PC-3 (cell line): ENCODE measurements around the gene PPIL4. TPM values are rescaled to one million over a fixed set of nuclear protein-coding genes. Genes with fewer than 3 reads are reported as not detected.

ENCODE experiments used
- ATAC-seq: fragments of 200-7000 bp; cut with Tn5 transposase; 2 replicates; pipeline ENCODE4 v1.9.1; 2020; ENCODE audit warnings: mild to moderate bottlenecking, moderate library complexity
- BruUV-seq: library from RNA; stranded (reverse); fragments of 400-500 nt; replicated peaks from 2 replicates; lab custom pipeline; 2021; lab: Mats Ljungman, UMichigan
- CTCF ChIA-PET: fragments of 300-600 bp; sonication (Branson Sonifier 250); formaldehyde crosslinking; loops from one replicate; lab custom pipeline; 2022; ENCODE audit warnings: antibody characterized with exemption; lab: Charles Lee
- POLR2A ChIA-PET: fragments of 300-600 bp; sonication (Branson Sonifier 250); formaldehyde crosslinking; loops from one replicate; lab custom pipeline; 2022; ENCODE audit warnings: antibody characterized with exemption; ENCODE audit not compliant: unreplicated experiment; lab: Charles Lee
- DNase-seq: peaks from one replicate; pipeline ENCODE4 v3.0.0-alpha.2; 2015
- H2AFZ ChIP-seq: fragments of 300-600 bp; sonication (generic); 2 replicates; pipeline ENCODE4 v1.6.0; 2016; ENCODE audit warnings: antibody characterized with exemption, low read length
- H3F3A ChIP-seq: fragments of 300-600 bp; sonication (generic); one replicate; pipeline ENCODE4 v1.6.0; 2017; ENCODE audit warnings: antibody characterized with exemption, low read length, control low read depth, mild to moderate bottlenecking; ENCODE audit not compliant: unreplicated experiment
- H3K27ac ChIP-seq: fragments of 300-600 bp; sonication (generic); 2 replicates; pipeline ENCODE4 v1.5.1; 2016; ENCODE audit warnings: mild to moderate bottlenecking, low read length
- H3K27me3 ChIP-seq: fragments of 300-600 bp; sonication (generic); 2 replicates; pipeline ENCODE4 v1.6.1; 2016; ENCODE audit warnings: low read length, mixed read lengths
- H3K36me3 ChIP-seq: fragments of 300-600 bp; sonication (generic); 2 replicates; pipeline ENCODE4 v1.6.1; 2016; ENCODE audit warnings: low read depth, mixed run types, low read length, mixed read lengths
- H3K4me1 ChIP-seq: fragments of 300-600 bp; sonication (generic); 2 replicates; pipeline ENCODE4 v1.5.1; 2016; ENCODE audit warnings: low read length; ENCODE audit not compliant: insufficient read depth
- H3K4me2 ChIP-seq: fragments of 300-600 bp; sonication (generic); 2 replicates; pipeline ENCODE4 v1.6.0; 2016; ENCODE audit warnings: low read length
- H3K4me3 ChIP-seq: fragments of 300-600 bp; sonication (generic); 2 replicates; pipeline ENCODE4 v1.5.1; 2016; ENCODE audit warnings: mild to moderate bottlenecking, low read length, mixed read lengths
- H3K79me2 ChIP-seq: fragments of 300-600 bp; sonication (generic); 2 replicates; pipeline ENCODE4 v1.6.1; 2017; ENCODE audit warnings: low read length, mixed read lengths
- H3K9ac ChIP-seq: fragments of 300-600 bp; sonication (generic); 2 replicates; pipeline ENCODE4 v1.6.0; 2016; ENCODE audit warnings: mild to moderate bottlenecking, low read length
- H3K9me2 ChIP-seq: fragments of 300-600 bp; sonication (generic); replicated peaks from 2 replicates; pipeline ENCODE4 v1.6.1; 2016; ENCODE audit warnings: mixed run types, low read length, mixed read lengths
- H3K9me3 ChIP-seq: fragments of 300-600 bp; sonication (generic); 2 replicates; pipeline ENCODE4 v1.6.1; 2016; ENCODE audit warnings: low read length, mixed read lengths
- H4K20me1 ChIP-seq: fragments of 300-600 bp; sonication (generic); 2 replicates; pipeline ENCODE4 v1.6.1; 2016; ENCODE audit warnings: low read length, mixed read lengths
- EZH2 ChIP-seq: fragments of 300-600 bp; sonication (generic); IDR thresholded peaks from one replicate; pipeline ENCODE4 v1.6.1; 2017; ENCODE audit warnings: antibody characterized with exemption, mild to moderate bottlenecking, low read length; ENCODE audit not compliant: unreplicated experiment
- EZH2phosphoT487 ChIP-seq: fragments of 300-600 bp; sonication (generic); IDR thresholded peaks from 2 replicates; pipeline ENCODE4 v1.6.1; 2018; ENCODE audit warnings: mild to moderate bottlenecking, antibody characterized with exemption, low read length, borderline replicate concordance
- intact Hi-C: fragments of 100-400 bp; cut with micrococcal nuclease; formaldehyde crosslinking; loops from 2 replicates; pipeline ENCODE4 v1.9.0; 2023
- total RNA-seq: library from RNA; depleted of rRNA; stranded (reverse); fragments of >200 nt; gene quantifications from 2 replicates; pipeline ENCODE4 v1.2.3, GENCODE V29; 2014
- TF ChIP-seq, protein P1 (sequence below): fragments of 300-600 bp; sonication (generic); conservative IDR thresholded peaks from 2 replicates; pipeline ENCODE4 v1.5.1; 2017; ENCODE audit warnings: antibody characterized with exemption, low read depth, mild to moderate bottlenecking, low read length

PPIL4 gene
- total RNA-seq, 1 experiment from 2014 or later, result 12.8 TPM

DNA sequence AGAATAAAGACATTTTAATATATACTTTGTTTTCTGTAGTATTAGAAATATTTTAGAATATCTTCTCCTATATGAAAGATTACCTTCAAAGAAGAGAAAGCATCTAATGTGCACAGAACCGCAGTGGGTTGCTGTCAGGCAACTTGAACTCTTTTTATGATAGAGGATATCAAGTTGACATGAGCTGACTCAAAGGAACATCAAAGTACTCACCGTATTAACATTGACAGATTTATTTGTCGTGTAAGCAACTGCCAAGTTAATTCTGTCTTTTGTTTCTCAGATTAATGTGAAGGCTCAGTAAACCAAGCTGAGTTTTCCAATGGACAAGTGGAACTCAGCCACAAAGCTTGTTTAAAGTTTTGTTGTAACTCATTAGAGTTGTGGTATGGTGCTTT lies 18.1 kb upstream of the PPIL4 start:
- intact Hi-C loops, result loop anchor here (2.0 kb wide), 1 partner anchor 85 kb away; the partner anchor contains the start of gene KATNA1
- no TSS peak for BruUV-seq
- POLR2A ChIA-PET, result no interaction called here

DNA sequence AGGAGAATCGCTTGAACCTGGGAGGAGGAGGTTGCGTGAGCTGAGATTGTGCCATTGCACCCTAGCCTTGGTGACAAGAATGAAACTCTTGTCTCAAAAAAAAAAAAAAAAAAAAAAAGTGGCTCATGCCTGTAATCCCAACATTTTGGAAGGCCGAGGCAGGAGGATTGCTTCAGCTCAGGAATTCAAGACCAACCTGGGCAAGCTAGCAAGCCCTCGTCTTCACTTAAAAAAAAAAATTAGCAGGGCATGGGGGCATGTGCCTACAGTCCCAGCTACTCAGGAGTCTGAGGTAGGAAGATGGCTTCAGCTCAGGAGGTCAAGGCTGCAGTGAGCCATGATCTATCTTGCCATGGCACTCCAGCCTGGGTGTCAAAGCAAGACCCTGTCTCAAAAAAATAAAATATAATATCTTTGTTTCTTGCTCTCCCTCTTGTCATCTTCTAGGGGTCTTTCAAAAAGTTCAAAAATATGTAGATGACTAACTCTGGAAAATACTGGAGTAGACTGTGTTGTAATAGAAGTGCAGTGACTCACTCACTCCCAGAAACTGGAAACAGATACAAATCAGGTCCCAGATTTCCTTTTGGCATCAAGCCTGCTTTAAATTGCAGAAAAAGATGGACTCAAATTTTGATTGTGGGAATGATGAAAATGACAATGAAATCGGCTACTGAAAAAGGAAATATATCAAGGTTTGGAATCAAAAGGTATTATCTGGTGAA lies 17.5 kb upstream of the PPIL4 start:
- no peak overlapping the region for H2AFZ ChIP-seq
- no TSS peak for BruUV-seq
- peaks cover 26% of the 10 kb centered on the region for H3K4me1 ChIP-seq
- no peaks in the 10 kb centered on the region for H3K36me3 ChIP-seq
- peak; percentile 68 for DNase-seq
- no peak for TF ChIP-seq EZH2phosphoT487
- TF ChIP-seq, protein P1, sequence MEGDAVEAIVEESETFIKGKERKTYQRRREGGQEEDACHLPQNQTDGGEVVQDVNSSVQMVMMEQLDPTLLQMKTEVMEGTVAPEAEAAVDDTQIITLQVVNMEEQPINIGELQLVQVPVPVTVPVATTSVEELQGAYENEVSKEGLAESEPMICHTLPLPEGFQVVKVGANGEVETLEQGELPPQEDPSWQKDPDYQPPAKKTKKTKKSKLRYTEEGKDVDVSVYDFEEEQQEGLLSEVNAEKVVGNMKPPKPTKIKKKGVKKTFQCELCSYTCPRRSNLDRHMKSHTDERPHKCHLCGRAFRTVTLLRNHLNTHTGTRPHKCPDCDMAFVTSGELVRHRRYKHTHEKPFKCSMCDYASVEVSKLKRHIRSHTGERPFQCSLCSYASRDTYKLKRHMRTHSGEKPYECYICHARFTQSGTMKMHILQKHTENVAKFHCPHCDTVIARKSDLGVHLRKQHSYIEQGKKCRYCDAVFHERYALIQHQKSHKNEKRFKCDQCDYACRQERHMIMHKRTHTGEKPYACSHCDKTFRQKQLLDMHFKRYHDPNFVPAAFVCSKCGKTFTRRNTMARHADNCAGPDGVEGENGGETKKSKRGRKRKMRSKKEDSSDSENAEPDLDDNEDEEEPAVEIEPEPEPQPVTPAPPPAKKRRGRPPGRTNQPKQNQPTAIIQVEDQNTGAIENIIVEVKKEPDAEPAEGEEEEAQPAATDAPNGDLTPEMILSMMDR, result no peak
- TF ChIP-seq EZH2, result no peak
- H3K27ac ChIP-seq, result no peak overlapping the region
- no peaks in the 10 kb centered on the region for H3K27me3 ChIP-seq
- no peak overlapping the region for H3K4me3 ChIP-seq
- H4K20me1 ChIP-seq, result 0 out of 2 replicates have a peak, but pooled peaks cover 5% of the 10 kb centered on the region
- no peaks in the 10 kb centered on the region for H3K9me2 ChIP-seq
- no peak for ATAC-seq
- CTCF ChIA-PET, result no interaction called here
- H3K4me2 ChIP-seq, result peak overlapping the region; percentile 98; the same call in 1 of the 2 replicates
- no peak overlapping the region for H3K9ac ChIP-seq
- no peaks in the 10 kb centered on the region for H3K9me3 ChIP-seq
- no peaks in the 10 kb centered on the region for H3F3A ChIP-seq
- peaks cover 21% of the 10 kb centered on the region for H3K79me2 ChIP-seq
- intact Hi-C loops, result no loop called here
- POLR2A ChIA-PET, result no interaction called here

More for the DNA sequence above, 18.1 kb upstream of the PPIL4 start:
- peaks cover 25% of the 10 kb centered on the region for H3K79me2 ChIP-seq
- H3K36me3 ChIP-seq, result no peaks in the 10 kb centered on the region
- TF ChIP-seq EZH2phosphoT487, result no peak
- no peak for TF ChIP-seq EZH2
- TF ChIP-seq, protein P1, result no peak
- H3K9ac ChIP-seq, result no peak overlapping the region
- 0 out of 2 replicates have a peak, but pooled peaks cover 5% of the 10 kb centered on the region for H4K20me1 ChIP-seq
- peak overlapping the region; percentile 98 for H3K4me2 ChIP-seq
- H3K27ac ChIP-seq, result no peak overlapping the region
- no peaks in the 10 kb centered on the region for H3K9me2 ChIP-seq
- ATAC-seq (no peak), DNase-seq (no peak)
- no peaks in the 10 kb centered on the region for H3K9me3 ChIP-seq
- no peaks in the 10 kb centered on the region for H3F3A ChIP-seq
- H3K4me3 ChIP-seq, result no peak overlapping the region
- CTCF ChIA-PET, result no interaction called here
- H3K27me3 ChIP-seq, result no peaks in the 10 kb centered on the region
- H3K4me1 ChIP-seq, result peaks cover 26% of the 10 kb centered on the region
- 0 out of 2 replicates have a peak overlapping the region, but pooled peaks have one; percentile 98 for H2AFZ ChIP-seq

GRCh38 chr6:149560736-149561135 lies 14.9 kb upstream of the PPIL4 start:
- Histone ChIP-seq H3K27me3 (no peaks in the 10 kb centered on the region), H3K9me3 (no peaks in the 10 kb centered on the region), H3F3A (no peaks in the 10 kb centered on the region), H3K79me2 (no peaks in the 10 kb centered on the region), H4K20me1 (no peaks in the 10 kb centered on the region), H2AFZ (no peak overlapping the region), H3K4me3 (no peak overlapping the region), H3K36me3 (no peaks in the 10 kb centered on the region), H3K27ac (no peak overlapping the region), H3K4me2 (no peak overlapping the region), H3K4me1 (peaks cover 15% of the 10 kb centered on the region), H3K9me2 (no peaks in the 10 kb centered on the region), H3K9ac (no peak overlapping the region)
- CTCF ChIA-PET, result no interaction called here
- TF ChIP-seq EZH2phosphoT487 (no peak), EZH2 (no peak)
- TF ChIP-seq, protein P1, result peak; percentile 58
- DNase-seq (peak; percentile 38), ATAC-seq (peak; percentile 61)
- BruUV-seq, result no TSS peak
- intact Hi-C loops, result no loop called here
- POLR2A ChIA-PET, result no interaction called here
